SK-N-SH (cell line): ENCODE measurements around the gene ZCCHC10.

ENCODE experiments used
- CHD2 ChIP-seq: fragments of 150-350 bp; IDR thresholded peaks from 2 replicates; pipeline ENCODE4 v1.6.1; 2018; ENCODE audit warnings: low read length; ENCODE audit not compliant: partially characterized antibody
- EP300 ChIP-seq, 2 experiments: IDR thresholded peaks; 2 replicates each; pipeline versions ENCODE4 v1.4.0 to v1.6.1; 2012; ENCODE audit warnings: borderline replicate concordance in 1 of 2, low read depth in 1 of 2, low read length in 1 of 2
- FOXM1 ChIP-seq: IDR thresholded peaks from 2 replicates; pipeline ENCODE4 v1.4.0; 2012; ENCODE audit warnings: low read depth, mild to moderate bottlenecking
- GABPA ChIP-seq: IDR thresholded peaks from 2 replicates; pipeline ENCODE4 v1.4.0; 2012; ENCODE audit warnings: low read depth, mild to moderate bottlenecking
- NFIC ChIP-seq: IDR thresholded peaks from 2 replicates; pipeline ENCODE4 v1.4.0; 2012; ENCODE audit warnings: borderline replicate concordance
- RFX5 ChIP-seq: IDR thresholded peaks from 2 replicates; pipeline ENCODE4 v1.6.1; 2012; ENCODE audit warnings: mild to moderate bottlenecking, improper control_type of control experiment, low read length
- SMC3 ChIP-seq: IDR thresholded peaks from 2 replicates; pipeline ENCODE4 v1.6.1; 2012; ENCODE audit warnings: low read depth, low read length, improper control_type of control experiment
- TF ChIP-seq, protein P1 (sequence below): fragments of 200-600 bp; sonication (generic); IDR thresholded peaks from 2 replicates; pipeline ENCODE4 v1.6.1; 2017; ENCODE audit warnings: antibody characterized with exemption, mild to moderate bottlenecking, moderate library complexity
- TF ChIP-seq, protein P2 (sequence below): IDR thresholded peaks from 2 replicates; pipeline ENCODE4; 2012
- TF ChIP-seq, protein P3 (sequence below): IDR thresholded peaks from 2 replicates; pipeline ENCODE4 v1.4.0; 2012; ENCODE audit warnings: low read depth, borderline replicate concordance
- TF ChIP-seq, protein P4 (sequence below): IDR thresholded peaks from 2 replicates; pipeline ENCODE4 v1.6.1; 2012; ENCODE audit warnings: mild to moderate bottlenecking, low read depth, low read length, moderate library complexity
- TF ChIP-seq, protein P5 (sequence below): fragments of 150-350 bp; IDR thresholded peaks from 2 replicates; pipeline ENCODE4 v1.6.1; 2017; ENCODE audit warnings: antibody characterized with exemption, low read length, low read depth, borderline replicate concordance

DNA sequence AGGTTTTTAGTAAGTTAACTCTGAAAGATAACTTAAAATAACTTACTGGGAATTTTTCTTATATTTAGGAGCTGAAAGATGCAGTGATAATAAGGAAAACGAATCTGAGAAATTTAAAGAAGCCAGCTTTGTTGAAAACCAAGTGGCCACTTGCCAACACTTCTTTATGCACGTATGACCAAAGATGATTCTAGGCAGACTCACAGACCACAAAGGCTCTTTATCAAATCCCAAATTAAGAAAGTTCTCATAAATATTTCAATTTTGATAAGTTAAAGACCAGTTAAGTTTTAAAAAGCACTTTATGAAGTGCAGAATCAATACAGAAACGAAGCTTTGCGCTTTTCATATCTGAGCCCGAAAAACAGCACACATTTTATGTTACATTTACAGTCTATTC is 64.5 kb downstream of the ZCCHC10 start:
- TF ChIP-seq, protein P1, sequence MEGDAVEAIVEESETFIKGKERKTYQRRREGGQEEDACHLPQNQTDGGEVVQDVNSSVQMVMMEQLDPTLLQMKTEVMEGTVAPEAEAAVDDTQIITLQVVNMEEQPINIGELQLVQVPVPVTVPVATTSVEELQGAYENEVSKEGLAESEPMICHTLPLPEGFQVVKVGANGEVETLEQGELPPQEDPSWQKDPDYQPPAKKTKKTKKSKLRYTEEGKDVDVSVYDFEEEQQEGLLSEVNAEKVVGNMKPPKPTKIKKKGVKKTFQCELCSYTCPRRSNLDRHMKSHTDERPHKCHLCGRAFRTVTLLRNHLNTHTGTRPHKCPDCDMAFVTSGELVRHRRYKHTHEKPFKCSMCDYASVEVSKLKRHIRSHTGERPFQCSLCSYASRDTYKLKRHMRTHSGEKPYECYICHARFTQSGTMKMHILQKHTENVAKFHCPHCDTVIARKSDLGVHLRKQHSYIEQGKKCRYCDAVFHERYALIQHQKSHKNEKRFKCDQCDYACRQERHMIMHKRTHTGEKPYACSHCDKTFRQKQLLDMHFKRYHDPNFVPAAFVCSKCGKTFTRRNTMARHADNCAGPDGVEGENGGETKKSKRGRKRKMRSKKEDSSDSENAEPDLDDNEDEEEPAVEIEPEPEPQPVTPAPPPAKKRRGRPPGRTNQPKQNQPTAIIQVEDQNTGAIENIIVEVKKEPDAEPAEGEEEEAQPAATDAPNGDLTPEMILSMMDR = no peak
- TF ChIP-seq, protein P2, sequence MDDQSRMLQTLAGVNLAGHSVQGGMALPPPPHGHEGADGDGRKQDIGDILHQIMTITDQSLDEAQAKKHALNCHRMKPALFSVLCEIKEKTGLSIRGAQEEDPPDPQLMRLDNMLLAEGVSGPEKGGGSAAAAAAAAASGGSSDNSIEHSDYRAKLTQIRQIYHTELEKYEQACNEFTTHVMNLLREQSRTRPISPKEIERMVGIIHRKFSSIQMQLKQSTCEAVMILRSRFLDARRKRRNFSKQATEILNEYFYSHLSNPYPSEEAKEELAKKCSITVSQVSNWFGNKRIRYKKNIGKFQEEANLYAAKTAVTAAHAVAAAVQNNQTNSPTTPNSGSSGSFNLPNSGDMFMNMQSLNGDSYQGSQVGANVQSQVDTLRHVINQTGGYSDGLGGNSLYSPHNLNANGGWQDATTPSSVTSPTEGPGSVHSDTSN = no peak
- TF ChIP-seq SMC3 (no peak), EP300 (IDR thresholded peaks at IDR 0.05; ENCODE audit: borderline replicate concordance in 1 of 2, low read depth in 1 of 2, low read length in 1 of 2) (no peak), RFX5 (no peak), FOXM1 (no peak), GABPA (no peak), CHD2 (no peak), NFIC (0 out of 2 replicates have a peak, but pooled peaks have one; percentile 5)
- TF ChIP-seq, protein P3, sequence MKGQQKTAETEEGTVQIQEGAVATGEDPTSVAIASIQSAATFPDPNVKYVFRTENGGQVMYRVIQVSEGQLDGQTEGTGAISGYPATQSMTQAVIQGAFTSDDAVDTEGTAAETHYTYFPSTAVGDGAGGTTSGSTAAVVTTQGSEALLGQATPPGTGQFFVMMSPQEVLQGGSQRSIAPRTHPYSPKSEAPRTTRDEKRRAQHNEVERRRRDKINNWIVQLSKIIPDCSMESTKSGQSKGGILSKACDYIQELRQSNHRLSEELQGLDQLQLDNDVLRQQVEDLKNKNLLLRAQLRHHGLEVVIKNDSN = no peak
- TF ChIP-seq, protein P4, sequence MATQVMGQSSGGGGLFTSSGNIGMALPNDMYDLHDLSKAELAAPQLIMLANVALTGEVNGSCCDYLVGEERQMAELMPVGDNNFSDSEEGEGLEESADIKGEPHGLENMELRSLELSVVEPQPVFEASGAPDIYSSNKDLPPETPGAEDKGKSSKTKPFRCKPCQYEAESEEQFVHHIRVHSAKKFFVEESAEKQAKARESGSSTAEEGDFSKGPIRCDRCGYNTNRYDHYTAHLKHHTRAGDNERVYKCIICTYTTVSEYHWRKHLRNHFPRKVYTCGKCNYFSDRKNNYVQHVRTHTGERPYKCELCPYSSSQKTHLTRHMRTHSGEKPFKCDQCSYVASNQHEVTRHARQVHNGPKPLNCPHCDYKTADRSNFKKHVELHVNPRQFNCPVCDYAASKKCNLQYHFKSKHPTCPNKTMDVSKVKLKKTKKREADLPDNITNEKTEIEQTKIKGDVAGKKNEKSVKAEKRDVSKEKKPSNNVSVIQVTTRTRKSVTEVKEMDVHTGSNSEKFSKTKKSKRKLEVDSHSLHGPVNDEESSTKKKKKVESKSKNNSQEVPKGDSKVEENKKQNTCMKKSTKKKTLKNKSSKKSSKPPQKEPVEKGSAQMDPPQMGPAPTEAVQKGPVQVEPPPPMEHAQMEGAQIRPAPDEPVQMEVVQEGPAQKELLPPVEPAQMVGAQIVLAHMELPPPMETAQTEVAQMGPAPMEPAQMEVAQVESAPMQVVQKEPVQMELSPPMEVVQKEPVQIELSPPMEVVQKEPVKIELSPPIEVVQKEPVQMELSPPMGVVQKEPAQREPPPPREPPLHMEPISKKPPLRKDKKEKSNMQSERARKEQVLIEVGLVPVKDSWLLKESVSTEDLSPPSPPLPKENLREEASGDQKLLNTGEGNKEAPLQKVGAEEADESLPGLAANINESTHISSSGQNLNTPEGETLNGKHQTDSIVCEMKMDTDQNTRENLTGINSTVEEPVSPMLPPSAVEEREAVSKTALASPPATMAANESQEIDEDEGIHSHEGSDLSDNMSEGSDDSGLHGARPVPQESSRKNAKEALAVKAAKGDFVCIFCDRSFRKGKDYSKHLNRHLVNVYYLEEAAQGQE = no peak
- TF ChIP-seq, protein P5, sequence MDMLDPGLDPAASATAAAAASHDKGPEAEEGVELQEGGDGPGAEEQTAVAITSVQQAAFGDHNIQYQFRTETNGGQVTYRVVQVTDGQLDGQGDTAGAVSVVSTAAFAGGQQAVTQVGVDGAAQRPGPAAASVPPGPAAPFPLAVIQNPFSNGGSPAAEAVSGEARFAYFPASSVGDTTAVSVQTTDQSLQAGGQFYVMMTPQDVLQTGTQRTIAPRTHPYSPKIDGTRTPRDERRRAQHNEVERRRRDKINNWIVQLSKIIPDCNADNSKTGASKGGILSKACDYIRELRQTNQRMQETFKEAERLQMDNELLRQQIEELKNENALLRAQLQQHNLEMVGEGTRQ = no peak
